Eye (tissue), 1 donor: ENCODE data around the gene MYO5A.
"Not testable (repeated sequence)": the region's sequence is repeated elsewhere in the genome, so short reads cannot be mapped to it uniquely, and the experiment has no call there.

Experiments used
- DNase-seq: peaks from one replicate; pipeline ENCODE4 v3.0.0-alpha.2; 2015

The MYO5A gene

GRCh38 chr15:52309154-52309548, 219.5 kb downstream of the MYO5A start:
- no peak for DNase-seq

DNA sequence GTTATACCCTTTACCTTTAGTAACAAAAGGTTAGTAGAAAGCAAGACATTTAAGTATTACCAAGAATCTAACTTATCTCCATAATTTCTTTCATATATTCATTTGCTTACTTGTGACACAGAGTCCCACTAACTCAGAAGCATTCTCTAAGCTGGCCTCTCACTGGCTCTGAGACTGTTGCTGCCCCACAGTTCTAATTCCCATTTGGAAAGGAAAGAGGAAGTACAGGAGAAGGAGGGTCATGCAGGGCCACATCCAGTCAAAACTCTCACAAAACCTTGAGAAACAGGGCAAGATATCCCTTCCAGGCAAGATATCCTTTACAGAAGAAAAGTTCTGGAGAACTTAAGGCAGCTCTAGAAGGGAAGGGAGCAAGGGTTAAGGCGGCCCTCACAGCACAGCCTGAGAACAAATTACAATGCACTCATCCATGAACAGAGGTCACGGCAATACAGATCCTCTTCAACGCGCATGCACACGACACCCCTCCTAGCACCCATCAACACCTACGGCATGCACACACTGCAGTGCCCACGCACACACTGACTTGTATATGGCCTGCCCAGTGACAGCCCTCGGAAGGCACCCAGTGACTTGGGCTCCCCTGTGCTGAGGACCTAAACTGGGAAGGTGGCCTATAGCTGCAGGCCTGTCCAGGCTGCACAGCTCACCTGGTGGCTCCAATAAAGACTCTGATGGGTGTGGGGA, 220.1 kb downstream of the MYO5A start:
- DNase-seq = peak; percentile 16

GRCh38 chr15:52307847-52308246, 220.8 kb downstream of the MYO5A start:
- no peak for DNase-seq

DNA sequence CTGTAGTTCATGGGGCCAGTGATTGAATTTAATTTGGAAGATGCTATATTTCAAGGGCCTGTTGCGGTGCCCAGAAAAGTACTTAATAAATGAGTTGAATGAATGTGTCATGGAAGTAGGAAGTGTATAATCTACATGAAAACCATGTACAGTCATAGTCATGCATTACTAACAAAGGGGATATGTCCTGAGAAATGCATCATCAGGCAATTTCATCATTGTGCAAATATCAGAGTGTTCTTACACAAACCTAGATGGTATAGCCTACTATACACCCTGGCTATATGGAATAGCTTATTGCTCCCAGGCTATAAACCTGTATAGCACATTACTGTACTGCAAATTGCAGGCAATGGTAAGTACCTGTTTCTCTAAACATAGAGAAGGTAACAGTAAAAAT, 222.4 kb downstream of the MYO5A start:
- DNase-seq = no peak

DNA sequence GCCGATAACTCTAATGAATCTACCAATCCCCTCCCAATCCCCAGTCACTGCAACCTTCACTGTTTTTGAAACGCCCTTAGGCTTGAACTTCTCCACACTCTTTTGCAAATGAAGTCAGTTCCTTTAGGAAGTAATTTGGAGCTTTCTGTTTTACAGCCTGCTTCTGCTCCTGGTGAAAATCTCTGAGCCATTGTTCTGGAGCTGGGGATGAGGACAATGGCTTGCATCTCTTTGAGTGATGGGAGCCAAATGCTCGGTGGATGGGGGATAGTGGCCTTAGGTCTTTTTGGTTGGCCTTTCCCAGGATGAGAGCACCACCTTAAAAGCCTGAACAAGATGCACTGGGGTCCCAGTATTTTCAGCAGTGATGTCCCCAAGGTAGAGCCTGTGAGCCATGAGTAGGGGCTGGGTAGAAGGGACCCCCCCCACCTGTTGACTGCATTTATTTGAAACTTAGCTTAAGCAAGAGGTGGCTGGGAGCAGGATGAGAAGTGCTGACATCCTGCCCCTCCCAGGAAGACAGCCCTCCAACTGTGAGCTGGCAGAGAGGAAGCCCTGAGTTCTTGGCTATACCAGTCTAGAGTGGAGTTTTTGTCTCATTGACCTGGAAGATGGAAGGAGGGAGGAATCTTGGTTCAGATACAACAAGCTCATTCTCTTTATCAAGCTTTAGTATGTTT, 225.4 kb downstream of the MYO5A start:
- no peak for DNase-seq

- no peak for DNase-seq
Observed at GRCh38 chr15:52301265-52301847, 227.3 kb downstream of the MYO5A start.

DNA sequence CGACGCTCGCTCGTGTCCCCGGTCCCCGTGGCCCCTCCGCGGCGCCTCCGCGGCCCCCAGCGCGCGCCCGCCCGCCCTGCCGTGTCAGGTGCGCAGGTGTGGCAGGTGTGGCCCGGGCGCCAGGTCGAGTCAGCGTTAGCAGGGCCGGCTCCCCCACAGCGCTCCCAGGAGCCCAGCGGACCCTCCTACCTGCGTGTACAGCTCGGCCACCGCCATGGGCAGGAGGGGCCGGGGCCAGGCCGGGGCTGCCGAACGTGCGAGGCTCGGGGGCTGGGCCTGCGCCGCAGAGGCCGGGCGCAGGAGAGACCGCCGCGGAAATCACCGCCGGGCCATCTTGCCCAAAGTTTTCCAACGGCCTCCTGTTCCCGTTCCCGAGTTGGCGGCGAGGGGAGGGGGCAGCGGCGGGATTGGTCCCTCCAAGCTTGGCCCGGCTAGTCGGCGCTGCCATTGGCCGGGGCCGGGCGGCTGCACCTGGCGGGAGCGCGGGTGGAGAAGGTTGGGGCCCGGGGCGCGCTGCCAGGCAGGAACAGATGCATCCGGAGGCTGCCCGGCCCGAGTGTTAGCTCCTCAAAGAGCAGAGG, 233.2 kb downstream of the MYO5A start, which contains the start of gene MYO5C:
MYO5C (minus strand) TSS at position 384 of the 581 bp plus-strand sequence; CDS start at position 216, 168 bp downstream.
- peak; percentile 82 for DNase-seq

DNA sequence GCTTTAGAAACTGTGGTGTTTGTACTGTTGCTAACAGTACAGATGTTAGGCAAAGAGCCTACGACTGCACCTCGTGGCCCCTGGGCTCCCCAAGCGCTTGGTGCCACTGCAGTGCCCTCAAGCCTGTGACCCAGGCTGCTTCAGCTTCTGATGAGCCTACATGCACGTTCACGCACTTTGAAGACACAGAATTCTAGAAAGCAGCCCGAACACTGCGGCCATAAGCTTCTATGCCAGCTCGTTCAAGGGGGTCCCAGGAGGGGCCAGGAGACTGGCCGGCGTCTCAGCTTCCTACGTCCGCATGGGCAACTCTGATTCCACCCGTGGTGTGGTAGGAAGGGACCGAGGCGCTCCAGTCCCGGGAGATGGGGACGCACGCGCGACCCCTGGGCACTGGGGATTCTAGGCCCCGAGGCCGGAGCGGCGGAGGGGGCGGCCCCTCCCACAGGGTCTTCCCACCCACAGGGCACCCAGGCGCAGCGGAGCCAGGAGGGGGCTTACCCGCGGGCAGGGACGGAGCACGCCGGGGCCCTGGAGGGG, 233.7 kb downstream of the MYO5A start:
- peak; percentile 68 for DNase-seq

GRCh38 chr15:52292780-52293392, 235.8 kb downstream of the MYO5A start:
- DNase-seq = no peak

DNA sequence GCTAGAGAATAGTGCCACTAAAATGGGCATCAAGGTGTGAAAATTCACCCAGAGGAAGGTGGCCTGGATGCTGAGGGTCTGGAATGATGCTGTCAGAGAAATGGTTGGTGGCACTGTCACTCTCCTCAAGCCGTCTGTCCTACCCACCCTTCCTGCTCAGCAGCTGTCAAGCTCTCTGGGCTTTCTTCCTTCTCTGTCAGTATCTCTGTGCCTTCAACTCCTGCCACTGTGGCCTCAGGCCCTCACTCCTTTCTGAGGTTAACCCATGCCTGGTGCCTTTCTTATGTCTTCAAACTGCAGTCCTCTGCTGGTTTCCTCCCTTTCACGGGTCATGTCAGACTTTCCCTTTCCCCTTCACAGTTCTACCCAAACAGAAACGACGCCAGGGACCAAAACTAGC, 237.5 kb downstream of the MYO5A start:
- DNase-seq = no peak

DNA sequence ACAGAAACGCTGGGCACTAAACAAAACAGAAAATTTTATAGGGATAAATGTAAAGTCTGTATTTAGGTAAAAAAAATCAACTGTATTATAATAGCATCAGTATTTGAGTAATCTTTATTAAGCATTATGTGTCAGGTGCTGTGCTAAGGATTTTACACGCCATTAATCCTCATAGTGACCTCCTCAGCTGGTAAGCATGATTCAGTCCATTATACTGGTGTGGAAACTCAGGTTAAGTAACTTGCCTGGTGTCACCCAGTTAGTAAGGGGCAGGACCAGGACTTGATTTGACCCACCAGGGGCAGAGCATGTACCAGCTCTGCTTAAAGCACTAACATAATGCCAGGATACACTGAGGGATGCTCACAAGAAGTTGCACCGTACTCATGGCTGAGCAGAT, 237.9 kb downstream of the MYO5A start:
- DNase-seq = no peak

DNA sequence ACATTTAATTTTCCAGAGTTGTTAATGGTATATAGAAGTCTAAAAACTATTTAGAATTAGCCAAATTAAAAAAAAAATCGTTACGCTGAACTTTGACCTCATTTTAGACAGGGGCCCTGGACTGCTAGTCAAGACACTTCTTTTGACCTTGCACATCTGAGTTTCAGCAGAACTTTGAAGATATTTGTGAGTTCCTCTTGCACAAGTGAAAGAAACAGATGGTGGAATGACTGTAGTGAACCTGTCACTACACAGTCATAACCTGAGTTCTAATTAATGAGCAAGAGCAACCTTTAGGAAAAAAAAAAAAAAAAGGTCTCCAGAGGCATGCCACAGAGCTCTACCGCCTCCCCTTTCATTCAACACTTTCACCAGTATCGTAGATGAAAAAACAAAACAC, 238.4 kb downstream of the MYO5A start:
- DNase-seq = no peak

DNA sequence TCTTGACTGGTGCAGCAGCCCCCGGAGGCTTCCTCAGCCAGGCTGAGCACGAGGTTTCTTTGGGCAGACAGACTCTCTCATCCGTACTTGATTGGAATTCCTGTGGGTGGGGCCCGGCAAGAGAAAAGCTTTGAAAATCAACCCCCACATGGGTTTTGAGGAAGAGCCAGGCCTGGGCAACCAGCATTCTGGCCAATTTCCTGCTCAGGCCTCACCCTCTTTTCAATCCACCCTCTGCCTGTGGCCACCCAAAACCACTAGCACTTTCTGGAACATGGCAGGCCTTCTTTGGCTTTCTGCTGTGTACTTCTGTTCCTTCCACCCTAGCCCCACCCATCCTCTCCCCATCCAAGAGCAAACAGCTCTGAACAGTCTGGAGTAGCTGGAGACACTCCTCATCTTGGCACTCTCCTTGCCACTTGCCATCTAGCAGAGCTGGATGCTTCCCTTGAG, 239.0 kb downstream of the MYO5A start:
- peak; percentile 71 for DNase-seq

DNA sequence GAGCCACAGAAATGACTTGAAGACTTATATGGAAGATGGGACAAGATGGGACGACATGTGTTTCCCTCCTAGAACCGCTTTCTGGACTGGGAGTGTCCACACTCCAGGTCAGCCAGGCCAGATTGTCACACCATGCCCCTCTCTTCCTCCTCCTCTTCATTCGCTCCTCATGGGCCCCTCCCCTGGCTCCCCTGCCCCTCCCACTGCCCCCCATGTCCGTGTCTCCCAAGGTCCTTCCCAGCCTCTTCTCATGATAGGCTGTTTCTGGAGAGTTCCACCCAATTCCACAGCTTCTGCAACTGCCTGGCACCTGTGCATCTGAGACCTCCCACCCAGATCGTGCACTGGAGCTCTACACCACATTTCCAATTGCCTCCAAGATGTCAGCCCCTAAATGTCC, 239.7 kb downstream of the MYO5A start:
- DNase-seq = no peak

- peak; percentile 28 for DNase-seq
Observed at GRCh38 chr15:52288051-52288942, 240.4 kb downstream of the MYO5A start.

DNA sequence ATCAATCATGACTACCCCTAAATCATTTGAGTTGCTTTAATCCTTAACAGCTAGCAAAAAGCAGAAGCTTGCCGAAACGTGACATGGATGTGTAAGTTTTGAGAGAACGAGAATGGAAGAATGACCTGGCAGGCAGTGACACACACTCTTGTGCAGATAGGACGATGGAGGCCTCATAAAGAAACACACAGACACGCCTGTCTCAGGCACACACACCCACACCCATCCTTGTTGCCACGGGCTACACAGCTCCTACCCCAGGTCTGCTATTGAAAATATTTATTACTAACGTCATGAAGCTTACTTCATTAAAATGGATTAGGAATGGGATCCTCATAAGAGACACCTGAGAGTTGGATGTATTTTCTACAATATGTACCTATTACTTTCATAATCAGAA, 241.6 kb downstream of the MYO5A start:
- no peak for DNase-seq

DNA sequence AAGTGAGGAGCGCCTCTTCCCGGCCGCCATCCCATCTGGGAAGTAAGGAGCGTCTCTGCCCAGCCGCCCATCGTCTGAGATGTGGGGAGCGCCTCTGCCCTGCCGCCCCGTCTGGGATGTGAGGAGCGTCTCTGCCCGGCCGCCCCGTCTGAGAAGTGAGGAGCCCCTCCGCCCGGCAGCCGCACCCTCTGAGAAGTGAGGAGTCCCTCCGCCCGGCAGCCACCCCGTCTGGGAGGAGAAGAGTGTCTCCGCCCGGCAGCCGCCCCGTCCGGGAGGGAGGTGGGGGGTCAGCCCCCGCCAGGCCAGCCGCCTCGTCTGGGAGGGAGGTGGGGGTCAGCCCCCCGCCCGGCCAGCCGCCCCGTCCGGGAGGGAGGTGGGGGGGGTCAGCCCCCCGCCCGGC, 242.7 kb downstream of the MYO5A start:
- DNase-seq = not testable (repeated sequence)

GRCh38 chr15:52284164-52284563, 244.5 kb downstream of the MYO5A start:
- DNase-seq = no peak

- no peak for DNase-seq
Observed at GRCh38 chr15:52283281-52283680, 245.4 kb downstream of the MYO5A start.

GRCh38 chr15:52282418-52282817, 246.3 kb downstream of the MYO5A start:
- DNase-seq = no peak

- DNase-seq = peak; percentile 41
Observed at GRCh38 chr15:52281085-52282035, 247.3 kb downstream of the MYO5A start.
